ENCODE data around the gene GALNT1. TPM values are rescaled to one million over a fixed set of nuclear protein-coding genes. Genes with fewer than 3 reads are reported as not detected.

Gene GALNT1
- total and polyA plus RNA-seq, 3 donors from 2014 or later: 27.3 to 67.0 (median 55.7) TPM

- H3K36me3 ChIP-seq (ENCODE audit: low read depth, missing control alignments): no peaks in the 10 kb centered on the region
- no peak overlapping the region for H3K27ac ChIP-seq
- H3K4me3 ChIP-seq: no peak overlapping the region
- H3K9me3 ChIP-seq: no peaks in the 10 kb centered on the region
- TF ChIP-seq POLR2A (IDR thresholded peaks at IDR 0.05) (no peak), CTCF (IDR thresholded peaks at IDR 0.05) (no peak)
- H3K4me1 ChIP-seq: no peaks in the 10 kb centered on the region
- no peak for DNase-seq
- 52 to 54% methylated on average over 1 of the region's 1 CpG for WGBS, 2 donors
- intact Hi-C loops (cut with DNase I; ENCODE audit: low total_unique reads): no loop called here
- H3K27me3 ChIP-seq: no peaks in the 10 kb centered on the region
Observed at GRCh38 chr18:35611518-35611917, 30.0 kb downstream of the GALNT1 start.

- Histone ChIP-seq H3K4me1 (peaks cover 5% of the 10 kb centered on the region), H3K27ac (no peak overlapping the region), H3K4me3 (no peak overlapping the region), H3K9me3 (no peaks in the 10 kb centered on the region), H3K27me3 (no peaks in the 10 kb centered on the region), H3K36me3 (ENCODE audit: low read depth, missing control alignments) (no peaks in the 10 kb centered on the region)
- intact Hi-C loops (cut with DNase I; ENCODE audit: low total_unique reads): no loop called here
- no peak for TF ChIP-seq POLR2A (IDR thresholded peaks at IDR 0.05)
- TF ChIP-seq CTCF (IDR thresholded peaks at IDR 0.05): no peak
- DNase-seq: no peak
- 91 to 93% methylated on average over 2 of the region's 2 CpGs for WGBS, 2 donors
Observed at GRCh38 chr18:35616074-35616473, 34.5 kb downstream of the GALNT1 start.

- no peak for DNase-seq
- Histone ChIP-seq H3K27ac (no peak overlapping the region), H3K27me3 (no peaks in the 10 kb centered on the region), H3K4me1 (peaks cover 5% of the 10 kb centered on the region), H3K4me3 (no peak overlapping the region), H3K9me3 (no peaks in the 10 kb centered on the region), H3K36me3 (ENCODE audit: low read depth, missing control alignments) (no peaks in the 10 kb centered on the region)
- intact Hi-C loops (cut with DNase I; ENCODE audit: low total_unique reads): no loop called here
- 57 to 69% methylated on average over 6 of the region's 6 CpGs for WGBS, 2 donors
- TF ChIP-seq CTCF (IDR thresholded peaks at IDR 0.05) (no peak), POLR2A (IDR thresholded peaks at IDR 0.05) (no peak)
Observed at GRCh38 chr18:35616664-35617423, 35.3 kb downstream of the GALNT1 start.

GRCh38 chr18:35617865-35618264 lies 36.3 kb downstream of the GALNT1 start:
- H3K4me3 ChIP-seq: no peak overlapping the region
- intact Hi-C loops (cut with DNase I; ENCODE audit: low total_unique reads): no loop called here
- no peaks in the 10 kb centered on the region for H3K9me3 ChIP-seq
- no peak for TF ChIP-seq POLR2A (IDR thresholded peaks at IDR 0.05)
- no peak for TF ChIP-seq CTCF (IDR thresholded peaks at IDR 0.05)
- DNase-seq: no peak
- peaks cover 5% of the 10 kb centered on the region for H3K4me1 ChIP-seq
- H3K27me3 ChIP-seq: no peaks in the 10 kb centered on the region
- 85 to 93% methylated on average over 1 of the region's 1 CpG for WGBS, 2 donors
- H3K36me3 ChIP-seq (ENCODE audit: low read depth, missing control alignments): no peaks in the 10 kb centered on the region
- no peak overlapping the region for H3K27ac ChIP-seq

- no peaks in the 10 kb centered on the region for H3K9me3 ChIP-seq
- intact Hi-C loops (cut with DNase I; ENCODE audit: low total_unique reads): no loop called here
- no peak overlapping the region for H3K4me3 ChIP-seq
- no peak overlapping the region for H3K27ac ChIP-seq
- TF ChIP-seq CTCF (IDR thresholded peaks at IDR 0.05): no peak
- no peak for TF ChIP-seq POLR2A (IDR thresholded peaks at IDR 0.05)
- H3K4me1 ChIP-seq: peaks cover 5% of the 10 kb centered on the region
- no peaks in the 10 kb centered on the region for H3K36me3 ChIP-seq (ENCODE audit: low read depth, missing control alignments)
- no peaks in the 10 kb centered on the region for H3K27me3 ChIP-seq
- no peak for DNase-seq
Observed at GRCh38 chr18:35618289-35618688, 36.7 kb downstream of the GALNT1 start.

Measured in testis (tissue), 3 donors.